SK-N-SH (cell line): ENCODE results near the gene PYDC1. TPM values are rescaled to one million over a fixed set of nuclear protein-coding genes. Genes with fewer than 3 reads are reported as not detected.

Experiments used
- CTCF ChIA-PET: fragments of 300-600, 350-600 bp; formaldehyde crosslinking; extraction: SDS; loops from one replicate; lab custom pipeline; 2021; lab: Yijun Ruan, JAX
- POLR2A ChIA-PET: fragments of 350-600 bp; sonication (Branson Sonifier 250); formaldehyde crosslinking; extraction: SDS; loops from one replicate; lab custom pipeline; 2020; ENCODE audit warnings: antibody characterized with exemption, inconsistent platforms; lab: Yijun Ruan, JAX
- DNase-seq: peaks from one replicate; pipeline ENCODE4 v3.0.0; 2012
- H2AFZ ChIP-seq: fragments of 200-600 bp; sonication (generic); 2 replicates; pipeline ENCODE4 v1.8.1; 2016; ENCODE audit warnings: antibody characterized with exemption, mild to moderate bottlenecking, low read depth
- H3F3A ChIP-seq: fragments of 200-600 bp; sonication (generic); replicated peaks from 2 replicates; pipeline ENCODE3; 2016; ENCODE audit warnings: antibody characterized with exemption, mild to moderate bottlenecking; ENCODE audit not compliant: insufficient read depth
- H3K27ac ChIP-seq, 2 experiments: fragments of 200-500 bp in 1 of 2; fragments of 200-600 bp in 1 of 2; sonication (Bioruptor generic) in 1 of 2; sonication (generic), shearing (Covaris generic) in 1 of 2; 2 replicates each; pipeline versions ENCODE4 v1.5.1 to v1.6.1; 2014 to 2016; ENCODE audit warnings: low read depth in 2 of 2, inconsistent platforms in 1 of 2, low read length in 1 of 2, mild to moderate bottlenecking in 1 of 2, mixed read lengths in 1 of 2
- H3K27me3 ChIP-seq: fragments of 200-600 bp; sonication (generic), shearing (Covaris generic); 2 replicates; pipeline ENCODE4 v1.6.1; 2016; ENCODE audit warnings: mixed run types; ENCODE audit not compliant: insufficient read depth
- H3K36me3 ChIP-seq, 2 experiments: fragments of 200-500 bp in 1 of 2; fragments of 200-600 bp in 1 of 2; sonication (Bioruptor generic) in 1 of 2; sonication (generic) in 1 of 2; replicated peaks in 1 of 2; 2 replicates each; pipeline versions ENCODE3 to v1.5.1; 2014 to 2016; ENCODE audit warnings: low read length in 1 of 2, mild to moderate bottlenecking in 1 of 2; ENCODE audit not compliant: insufficient read depth in 2 of 2, control insufficient read depth in 1 of 2
- H3K4me1 ChIP-seq, 2 experiments: fragments of 200-500 bp in 1 of 2; fragments of 200-600 bp in 1 of 2; sonication (Bioruptor generic) in 1 of 2; sonication (generic), shearing (Covaris generic) in 1 of 2; 2 replicates each; pipeline versions ENCODE4 v1.5.1 to v1.6.1; 2014 to 2016; ENCODE audit warnings: low read depth in 1 of 2, low read length in 1 of 2, mixed run types in 1 of 2; ENCODE audit not compliant: insufficient read depth in 2 of 2, control insufficient read depth in 1 of 2
- H3K4me2 ChIP-seq: fragments of 200-600 bp; sonication (generic), shearing (Covaris generic); 2 replicates; pipeline ENCODE4 v1.6.1; 2017; ENCODE audit warnings: mixed run types
- H3K4me3 ChIP-seq, 2 experiments: fragments of 200-500 bp in 1 of 2; fragments of 200-600 bp in 1 of 2; sonication (Bioruptor generic) in 1 of 2; sonication (generic), shearing (Covaris generic) in 1 of 2; 2 replicates each; pipeline versions ENCODE4 v1.5.1 to v1.8.1; 2014 to 2016; ENCODE audit warnings: low read depth in 2 of 2, inconsistent platforms in 1 of 2, low read length in 1 of 2, mild to moderate bottlenecking in 1 of 2, mixed read lengths in 1 of 2, moderate library complexity in 1 of 2
- H3K79me2 ChIP-seq: fragments of 200-600 bp; sonication (generic); 2 replicates; pipeline ENCODE4 v1.8.1; 2017; ENCODE audit warnings: mild to moderate bottlenecking; ENCODE audit not compliant: insufficient read depth
- H3K9ac ChIP-seq: fragments of 200-600 bp; sonication (generic); 2 replicates; pipeline ENCODE4 v1.6.1; 2017; ENCODE audit warnings: mixed run types
- H3K9me2 ChIP-seq: fragments of 200-600 bp; sonication (generic); 2 replicates; pipeline ENCODE4 v1.6.1; 2017; ENCODE audit warnings: mixed run types
- H3K9me3 ChIP-seq: fragments of 200-600 bp; sonication (generic); 2 replicates; pipeline ENCODE4 v1.6.1; 2017; ENCODE audit warnings: mixed run types, mild to moderate bottlenecking, moderate library complexity
- H4K20me1 ChIP-seq: fragments of 200-600 bp; sonication (generic); 2 replicates; pipeline ENCODE4 v1.6.1; 2017; ENCODE audit warnings: mild to moderate bottlenecking, mixed run types; ENCODE audit not compliant: insufficient read depth
- CHD2 ChIP-seq: fragments of 150-350 bp; IDR thresholded peaks from 2 replicates; pipeline ENCODE4 v1.6.1; 2018; ENCODE audit warnings: low read length; ENCODE audit not compliant: partially characterized antibody
- EZH2phosphoT487 ChIP-seq: fragments of 200-600 bp; sonication (generic); IDR thresholded peaks from 2 replicates; pipeline ENCODE4 v1.6.1; 2017; ENCODE audit warnings: low read depth, mixed run types, mild to moderate bottlenecking, antibody characterized with exemption, moderate library complexity, borderline replicate concordance
- FOSL2 ChIP-seq: IDR thresholded peaks from 2 replicates; pipeline ENCODE4 v1.4.0; 2012; ENCODE audit warnings: low read depth, mild to moderate bottlenecking, moderate library complexity, borderline replicate concordance
- FOXM1 ChIP-seq: IDR thresholded peaks from 2 replicates; pipeline ENCODE4 v1.4.0; 2012; ENCODE audit warnings: low read depth, mild to moderate bottlenecking
- GATA2 ChIP-seq: sonication (generic); formaldehyde crosslinking; IDR thresholded peaks from 2 replicates; pipeline ENCODE4 v1.5.0; 2020; ENCODE audit warnings: mild to moderate bottlenecking, missing genetic modification reagents
- JUND ChIP-seq: IDR thresholded peaks from 2 replicates; pipeline ENCODE4 v1.4.0; 2012
- MEF2A ChIP-seq: IDR thresholded peaks from 2 replicates; pipeline ENCODE4 v1.4.0; 2012; ENCODE audit warnings: low read depth, borderline replicate concordance
- NRF1 ChIP-seq: IDR thresholded peaks from 2 replicates; pipeline ENCODE4 v1.6.1; 2012; ENCODE audit warnings: low read depth, mild to moderate bottlenecking, low read length
- POLR2AphosphoS5 ChIP-seq: IDR thresholded peaks from 2 replicates; pipeline ENCODE4 v1.6.1; 2012; ENCODE audit warnings: low read depth, low read length
- RAD21 ChIP-seq: IDR thresholded peaks from 2 replicates; pipeline ENCODE4 v1.6.1; 2012; ENCODE audit warnings: mild to moderate bottlenecking, low read length
- RCOR1 ChIP-seq: fragments of 150-350 bp; IDR thresholded peaks from 2 replicates; pipeline ENCODE4 v1.6.1; 2017; ENCODE audit warnings: antibody characterized with exemption, low read length
- RXRA ChIP-seq: IDR thresholded peaks from 2 replicates; pipeline ENCODE4 v1.4.0; 2012; ENCODE audit warnings: low read depth, mild to moderate bottlenecking, borderline replicate concordance
- SIN3A ChIP-seq: IDR thresholded peaks from 2 replicates; pipeline ENCODE4 v1.6.1; 2012; ENCODE audit warnings: low read depth, mild to moderate bottlenecking, low read length, moderate library complexity, borderline replicate concordance
- SMC3 ChIP-seq: IDR thresholded peaks from 2 replicates; pipeline ENCODE4 v1.6.1; 2012; ENCODE audit warnings: low read depth, low read length, improper control_type of control experiment
- TAF1 ChIP-seq: IDR thresholded peaks from 2 replicates; pipeline ENCODE4 v1.6.1; 2012; ENCODE audit warnings: low read depth, mild to moderate bottlenecking, low read length, moderate library complexity, borderline replicate concordance
- TCF12 ChIP-seq: IDR thresholded peaks from 2 replicates; pipeline ENCODE4 v1.4.0; 2012
- TEAD4 ChIP-seq: IDR thresholded peaks from 2 replicates; pipeline ENCODE4 v1.4.0; 2012; ENCODE audit warnings: mild to moderate bottlenecking, borderline replicate concordance; ENCODE audit not compliant: insufficient read depth
- YY1 ChIP-seq: IDR thresholded peaks from 2 replicates; pipeline ENCODE4 v1.4.0; 2012; ENCODE audit warnings: low read depth, mild to moderate bottlenecking
- WGBS: methylation state at CpG from one replicate; pipeline ENCODE4 v1.1.6; 2017; ENCODE audit warnings: low lambda C conversion rate; 5-methylcytosine and 5-hydroxymethylcytosine counted together
- polyA plus RNA-seq, 3 experiments: library from polyadenylated mRNA; depleted of rRNA; stranded (reverse); fragments of >200 nt; gene quantifications; 2 replicates each; pipeline ENCODE4 v1.2.3, GENCODE V29; 2012
- TF ChIP-seq, protein P1 (sequence below): fragments of 200-600 bp; sonication (generic); IDR thresholded peaks from 2 replicates; pipeline ENCODE4 v1.6.1; 2017; ENCODE audit warnings: antibody characterized with exemption, mild to moderate bottlenecking, moderate library complexity
- TF ChIP-seq, protein P2 (sequence below): IDR thresholded peaks from 2 replicates; pipeline ENCODE4 v1.4.0; 2012; ENCODE audit warnings: low read depth, borderline replicate concordance
- TF ChIP-seq, protein P3 (sequence below): fragments of 150-350 bp; IDR thresholded peaks from 2 replicates; pipeline ENCODE4 v1.6.1; 2016; ENCODE audit warnings: mild to moderate bottlenecking, low read depth, low read length
- TF ChIP-seq, protein P4 (sequence below): IDR thresholded peaks from 2 replicates; pipeline ENCODE4 v1.6.1; 2012; ENCODE audit warnings: mild to moderate bottlenecking, low read depth, low read length, moderate library complexity

PYDC1 gene
- polyA plus RNA-seq, 1 of the 3 experiments (the other 2 are of a cell fraction) = not detected

DNA sequence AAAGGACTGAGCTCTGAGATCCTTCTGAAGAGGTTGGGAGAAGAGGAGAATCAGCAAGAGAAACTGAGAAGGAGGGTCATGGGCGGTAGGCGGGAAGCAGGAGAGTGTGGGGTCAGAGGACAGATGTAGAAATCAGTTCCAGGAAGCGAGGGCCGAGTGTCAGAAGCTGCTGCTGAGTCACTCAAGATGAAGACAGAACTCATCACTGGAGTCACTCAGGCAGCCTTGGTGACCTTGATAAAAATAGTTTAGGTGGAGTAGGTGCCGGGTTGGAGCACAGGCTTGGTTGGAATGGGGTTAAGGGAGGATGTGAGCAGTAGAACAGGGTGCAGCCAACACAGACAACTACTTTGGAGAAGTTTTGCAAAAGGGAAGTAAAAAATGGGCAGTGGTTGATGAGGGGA lies 36.7 kb upstream of the PYDC1 start:
- H3F3A ChIP-seq = no peaks in the 10 kb centered on the region
- no peak overlapping the region for H3K4me3 ChIP-seq
- H3K4me1 ChIP-seq = no peaks in the 10 kb centered on the region
- no peak overlapping the region for H3K9ac ChIP-seq
- H3K9me2 ChIP-seq = no peaks in the 10 kb centered on the region
- TF ChIP-seq, protein P1, sequence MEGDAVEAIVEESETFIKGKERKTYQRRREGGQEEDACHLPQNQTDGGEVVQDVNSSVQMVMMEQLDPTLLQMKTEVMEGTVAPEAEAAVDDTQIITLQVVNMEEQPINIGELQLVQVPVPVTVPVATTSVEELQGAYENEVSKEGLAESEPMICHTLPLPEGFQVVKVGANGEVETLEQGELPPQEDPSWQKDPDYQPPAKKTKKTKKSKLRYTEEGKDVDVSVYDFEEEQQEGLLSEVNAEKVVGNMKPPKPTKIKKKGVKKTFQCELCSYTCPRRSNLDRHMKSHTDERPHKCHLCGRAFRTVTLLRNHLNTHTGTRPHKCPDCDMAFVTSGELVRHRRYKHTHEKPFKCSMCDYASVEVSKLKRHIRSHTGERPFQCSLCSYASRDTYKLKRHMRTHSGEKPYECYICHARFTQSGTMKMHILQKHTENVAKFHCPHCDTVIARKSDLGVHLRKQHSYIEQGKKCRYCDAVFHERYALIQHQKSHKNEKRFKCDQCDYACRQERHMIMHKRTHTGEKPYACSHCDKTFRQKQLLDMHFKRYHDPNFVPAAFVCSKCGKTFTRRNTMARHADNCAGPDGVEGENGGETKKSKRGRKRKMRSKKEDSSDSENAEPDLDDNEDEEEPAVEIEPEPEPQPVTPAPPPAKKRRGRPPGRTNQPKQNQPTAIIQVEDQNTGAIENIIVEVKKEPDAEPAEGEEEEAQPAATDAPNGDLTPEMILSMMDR = no peak
- TF ChIP-seq RAD21 (no peak), SMC3 (no peak), CHD2 (no peak), GATA2 (CRISPR knock-in tag) (no peak), SIN3A (no peak), YY1 (no peak), TCF12 (no peak), JUND (no peak), NRF1 (no peak), EZH2phosphoT487 (no peak), TEAD4 (no peak), MEF2A (no peak), POLR2AphosphoS5 (no peak), RXRA (no peak)
- TF ChIP-seq, protein P2, sequence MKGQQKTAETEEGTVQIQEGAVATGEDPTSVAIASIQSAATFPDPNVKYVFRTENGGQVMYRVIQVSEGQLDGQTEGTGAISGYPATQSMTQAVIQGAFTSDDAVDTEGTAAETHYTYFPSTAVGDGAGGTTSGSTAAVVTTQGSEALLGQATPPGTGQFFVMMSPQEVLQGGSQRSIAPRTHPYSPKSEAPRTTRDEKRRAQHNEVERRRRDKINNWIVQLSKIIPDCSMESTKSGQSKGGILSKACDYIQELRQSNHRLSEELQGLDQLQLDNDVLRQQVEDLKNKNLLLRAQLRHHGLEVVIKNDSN = no peak
- peaks cover 67% of the 10 kb centered on the region; the same call in 1 of the 2 replicates for H3K27me3 ChIP-seq
- no peaks in the 10 kb centered on the region for H3K9me3 ChIP-seq
- H2AFZ ChIP-seq = no peak overlapping the region
- no peaks in the 10 kb centered on the region for H4K20me1 ChIP-seq
- no peak for DNase-seq
- CTCF ChIA-PET = no interaction called here
- H3K36me3 ChIP-seq = no peaks in the 10 kb centered on the region
- 6% methylated on average over 5 of the region's 5 CpGs for WGBS
- H3K4me2 ChIP-seq = no peak overlapping the region
- POLR2A ChIA-PET = no interaction called here
- H3K79me2 ChIP-seq = no peaks in the 10 kb centered on the region
- H3K27ac ChIP-seq = no peak overlapping the region

DNA sequence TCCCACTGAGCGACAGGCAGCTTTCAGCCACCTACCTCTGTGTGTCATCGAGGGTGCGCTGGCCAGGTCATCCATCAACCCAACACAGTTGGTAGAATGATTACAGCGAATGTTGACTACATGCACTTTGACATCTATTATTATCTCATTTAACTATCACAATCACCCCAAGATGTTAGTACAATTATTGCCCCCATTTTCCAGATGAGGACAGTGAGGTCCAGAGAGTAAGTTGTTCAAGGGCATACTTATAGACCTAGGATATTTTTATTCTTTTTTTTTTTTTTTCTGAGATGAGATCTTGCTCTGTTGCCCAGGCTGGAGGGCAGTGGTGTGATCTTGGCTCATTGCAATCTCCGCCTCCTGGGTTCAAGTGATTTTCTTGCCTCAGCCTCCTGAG lies 34.5 kb upstream of the PYDC1 start:
- CTCF ChIA-PET = no interaction called here

More for the DNA sequence above, 34.5 kb upstream of the PYDC1 start:
- H3K4me3 ChIP-seq = no peak overlapping the region
- no peak overlapping the region for H3K27ac ChIP-seq
- H3K27me3 ChIP-seq = peaks cover 69% of the 10 kb centered on the region; the same call in 1 of the 2 replicates
- POLR2A ChIA-PET = no interaction called here
- WGBS = 60% methylated on average over 5 of the region's 5 CpGs
- no peak overlapping the region for H2AFZ ChIP-seq
- H3F3A ChIP-seq = no peaks in the 10 kb centered on the region
- H3K79me2 ChIP-seq = no peaks in the 10 kb centered on the region
- H3K9ac ChIP-seq = no peak overlapping the region
- no peaks in the 10 kb centered on the region for H3K9me2 ChIP-seq
- DNase-seq = no peak
- TF ChIP-seq NRF1 = no peak
- TF ChIP-seq MEF2A = no peak
- no peak for TF ChIP-seq FOSL2
- no peak for TF ChIP-seq RCOR1
- TF ChIP-seq POLR2AphosphoS5 = no peak
- no peak for TF ChIP-seq TCF12
- TF ChIP-seq FOXM1 = no peak
- TF ChIP-seq, protein P3, sequence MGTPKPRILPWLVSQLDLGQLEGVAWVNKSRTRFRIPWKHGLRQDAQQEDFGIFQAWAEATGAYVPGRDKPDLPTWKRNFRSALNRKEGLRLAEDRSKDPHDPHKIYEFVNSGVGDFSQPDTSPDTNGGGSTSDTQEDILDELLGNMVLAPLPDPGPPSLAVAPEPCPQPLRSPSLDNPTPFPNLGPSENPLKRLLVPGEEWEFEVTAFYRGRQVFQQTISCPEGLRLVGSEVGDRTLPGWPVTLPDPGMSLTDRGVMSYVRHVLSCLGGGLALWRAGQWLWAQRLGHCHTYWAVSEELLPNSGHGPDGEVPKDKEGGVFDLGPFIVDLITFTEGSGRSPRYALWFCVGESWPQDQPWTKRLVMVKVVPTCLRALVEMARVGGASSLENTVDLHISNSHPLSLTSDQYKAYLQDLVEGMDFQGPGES = no peak
- TF ChIP-seq, protein P4, sequence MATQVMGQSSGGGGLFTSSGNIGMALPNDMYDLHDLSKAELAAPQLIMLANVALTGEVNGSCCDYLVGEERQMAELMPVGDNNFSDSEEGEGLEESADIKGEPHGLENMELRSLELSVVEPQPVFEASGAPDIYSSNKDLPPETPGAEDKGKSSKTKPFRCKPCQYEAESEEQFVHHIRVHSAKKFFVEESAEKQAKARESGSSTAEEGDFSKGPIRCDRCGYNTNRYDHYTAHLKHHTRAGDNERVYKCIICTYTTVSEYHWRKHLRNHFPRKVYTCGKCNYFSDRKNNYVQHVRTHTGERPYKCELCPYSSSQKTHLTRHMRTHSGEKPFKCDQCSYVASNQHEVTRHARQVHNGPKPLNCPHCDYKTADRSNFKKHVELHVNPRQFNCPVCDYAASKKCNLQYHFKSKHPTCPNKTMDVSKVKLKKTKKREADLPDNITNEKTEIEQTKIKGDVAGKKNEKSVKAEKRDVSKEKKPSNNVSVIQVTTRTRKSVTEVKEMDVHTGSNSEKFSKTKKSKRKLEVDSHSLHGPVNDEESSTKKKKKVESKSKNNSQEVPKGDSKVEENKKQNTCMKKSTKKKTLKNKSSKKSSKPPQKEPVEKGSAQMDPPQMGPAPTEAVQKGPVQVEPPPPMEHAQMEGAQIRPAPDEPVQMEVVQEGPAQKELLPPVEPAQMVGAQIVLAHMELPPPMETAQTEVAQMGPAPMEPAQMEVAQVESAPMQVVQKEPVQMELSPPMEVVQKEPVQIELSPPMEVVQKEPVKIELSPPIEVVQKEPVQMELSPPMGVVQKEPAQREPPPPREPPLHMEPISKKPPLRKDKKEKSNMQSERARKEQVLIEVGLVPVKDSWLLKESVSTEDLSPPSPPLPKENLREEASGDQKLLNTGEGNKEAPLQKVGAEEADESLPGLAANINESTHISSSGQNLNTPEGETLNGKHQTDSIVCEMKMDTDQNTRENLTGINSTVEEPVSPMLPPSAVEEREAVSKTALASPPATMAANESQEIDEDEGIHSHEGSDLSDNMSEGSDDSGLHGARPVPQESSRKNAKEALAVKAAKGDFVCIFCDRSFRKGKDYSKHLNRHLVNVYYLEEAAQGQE = no peak
- no peak for TF ChIP-seq TAF1
- no peak for TF ChIP-seq SMC3
- TF ChIP-seq RAD21 = no peak
- no peaks in the 10 kb centered on the region for H4K20me1 ChIP-seq
- H3K36me3 ChIP-seq = no peaks in the 10 kb centered on the region
- no peaks in the 10 kb centered on the region for H3K9me3 ChIP-seq
- no peaks in the 10 kb centered on the region for H3K4me1 ChIP-seq
- no peak overlapping the region for H3K4me2 ChIP-seq
